Endothelial cell of umbilical vein (primary cell): ENCODE results near the gene PPM1E. TPM values are rescaled to one million over a fixed set of nuclear protein-coding genes. Genes with fewer than 3 reads are reported as not detected.

Experiments used
- BruUV-seq: library from RNA; stranded (reverse); fragments of 400-500 nt; replicated peaks from 2 replicates; lab custom pipeline; 2021; lab: Mats Ljungman, UMichigan
- CTCF ChIA-PET: fragments of 300-600, 350-600 bp; sonication (Branson Sonifier 250); formaldehyde crosslinking; loops from one replicate; lab custom pipeline; 2021; ENCODE audit warnings: antibody characterized with exemption, inconsistent platforms; lab: Charles Lee
- POLR2A ChIA-PET: fragments of 300-600, 350-600 bp; sonication (Branson Sonifier 250); formaldehyde crosslinking; loops from one replicate; lab custom pipeline; 2021; ENCODE audit warnings: antibody characterized with exemption, inconsistent platforms; lab: Charles Lee
- DNase-seq: peaks from one replicate; pipeline ENCODE4 v3.0.0-alpha.2; 2011; ENCODE audit warnings: low read depth, low spot score
- FAIRE-seq: peaks from 2 replicates; lab custom pipeline; 2011; peaks lifted over from hg19 to GRCh38; lab: Jason Lieb, UNC
- H2AFZ ChIP-seq: 2 replicates; pipeline ENCODE4 v1.6.0; 2012; ENCODE audit warnings: low read depth, low read length, control low read depth, inconsistent platforms
- H3K27ac ChIP-seq: 2 replicates; pipeline ENCODE4 v1.5.1; 2011; ENCODE audit warnings: low read depth, mild to moderate bottlenecking, control low read depth, low read length, moderate library complexity; ENCODE audit not compliant: insufficient read depth
- H3K27me3 ChIP-seq, 2 experiments: 2 replicates each; pipeline versions ENCODE4 v1.6.0 to v1.6.1; 2011; ENCODE audit warnings: low read length in 2 of 2, mixed read lengths in 1 of 2; ENCODE audit not compliant: control insufficient read depth in 2 of 2, insufficient read depth in 2 of 2
- H3K36me3 ChIP-seq, 2 experiments: 2 replicates in 1 of 2; 3 replicates in 1 of 2; pipeline ENCODE4 v1.5.1; 2011; ENCODE audit warnings: low read length in 2 of 2, mild to moderate bottlenecking in 1 of 2, moderate library complexity in 1 of 2; ENCODE audit not compliant: control insufficient read depth in 2 of 2, insufficient read depth in 2 of 2; ENCODE audit errors: extremely low read depth in 1 of 2
- H3K4me1 ChIP-seq: 3 replicates; pipeline ENCODE4 v1.5.1; 2011; ENCODE audit warnings: mild to moderate bottlenecking, low read length; ENCODE audit not compliant: control insufficient read depth, insufficient read depth; ENCODE audit errors: extremely low read depth
- H3K4me2 ChIP-seq: 2 replicates; pipeline ENCODE4 v1.6.1; 2011; ENCODE audit warnings: low read length, control low read depth, mixed read lengths; ENCODE audit not compliant: insufficient read depth
- H3K4me3 ChIP-seq, 3 experiments: fragments of 200-600 bp in 1 of 3; sonication (generic), shearing (Covaris generic) in 1 of 3; replicated peaks in 1 of 3; 2 replicates each; pipeline ENCODE4 v1.5.1; 2011 to 2016; ENCODE audit warnings: control low read depth in 3 of 3, low read length in 3 of 3, mild to moderate bottlenecking in 2 of 3, inconsistent platforms in 1 of 3, low read depth in 1 of 3, moderate library complexity in 1 of 3; ENCODE audit not compliant: insufficient read depth in 1 of 3
- H3K79me2 ChIP-seq: 2 replicates; pipeline ENCODE4 v1.6.0; 2012; ENCODE audit warnings: low read length, inconsistent platforms; ENCODE audit not compliant: control insufficient read depth, insufficient read depth
- H3K9ac ChIP-seq: replicated peaks from 2 replicates; pipeline ENCODE3; 2011; ENCODE audit warnings: low read length, control low read depth; ENCODE audit not compliant: insufficient read depth; ENCODE audit errors: extremely low read depth
- H3K9me1 ChIP-seq: replicated peaks from 3 replicates; pipeline ENCODE4 v1.6.0; 2011; ENCODE audit warnings: mild to moderate bottlenecking, low read length; ENCODE audit not compliant: control insufficient read depth, insufficient read depth; ENCODE audit errors: extremely low read depth
- H3K9me3 ChIP-seq: replicated peaks from 2 replicates; pipeline ENCODE4 v1.5.1; 2012; ENCODE audit warnings: low read length, inconsistent platforms; ENCODE audit not compliant: control insufficient read depth, insufficient read depth
- H4K20me1 ChIP-seq: replicated peaks from 2 replicates; pipeline ENCODE3; 2011; ENCODE audit warnings: mild to moderate bottlenecking, low read length; ENCODE audit not compliant: control insufficient read depth, insufficient read depth; ENCODE audit errors: extremely low read depth
- CTCF ChIP-seq, 2 donors: IDR thresholded peaks; 1 replicate in 1 of 2; 2 replicates in 1 of 2; pipeline ENCODE4 v1.5.1; 2011; ENCODE audit warnings: low read length in 2 of 2, mild to moderate bottlenecking in 2 of 2, moderate library complexity in 2 of 2, control low read depth in 1 of 2, inconsistent platforms in 1 of 2, low read depth in 1 of 2; ENCODE audit not compliant: insufficient read depth in 1 of 2; ENCODE audit errors: extremely low read depth in 1 of 2
- EZH2 ChIP-seq: IDR thresholded peaks from 2 replicates; pipeline ENCODE4 v1.6.1; 2012; ENCODE audit warnings: borderline replicate concordance, low read depth, mild to moderate bottlenecking, moderate library complexity, low read length, inconsistent platforms; ENCODE audit not compliant: severe bottlenecking
- FOS ChIP-seq: IDR thresholded peaks from 2 replicates; pipeline ENCODE4 v1.6.1; 2011; ENCODE audit warnings: mild to moderate bottlenecking, low read length, moderate library complexity, borderline replicate concordance; ENCODE audit not compliant: insufficient read depth
- JUN ChIP-seq: IDR thresholded peaks from 2 replicates; pipeline ENCODE4 v1.6.1; 2011; ENCODE audit warnings: borderline replicate concordance, low read depth; ENCODE audit not compliant: insufficient read length, insufficient read depth
- MYC ChIP-seq: IDR thresholded peaks from one replicate; pipeline ENCODE4 v1.6.1; 2011; ENCODE audit warnings: mild to moderate bottlenecking, low read depth, low read length
- POLR2AphosphoS5 ChIP-seq: IDR thresholded peaks from 2 replicates; pipeline ENCODE4 v1.6.1; 2012; ENCODE audit warnings: low read depth, mild to moderate bottlenecking, control low read depth, low read length, moderate library complexity; ENCODE audit not compliant: insufficient read depth
- dilution Hi-C: fragments of 300-500 bp; cut with MboI; formaldehyde crosslinking; loops from one replicate; pipeline ENCODE4 v1.15.0; 2019; ENCODE audit warnings: low sequenced_read_pairs; ENCODE audit not compliant: extremely low pct_ligation_motif_present
- intact Hi-C: fragments of 100-400 bp; cut with micrococcal nuclease; formaldehyde crosslinking; loops from one replicate; pipeline ENCODE4 v1.10.0; 2022
- polyA plus RNA-seq, 4 experiments: library from polyadenylated mRNA; depleted of rRNA in 3 of 4; stranded (reverse) in 3 of 4; unstranded in 1 of 4; fragments of >200 nt; gene quantifications; 2 replicates each; pipeline versions ENCODE4 v1.2.1 to v1.2.3, GENCODE V29; 2011 to 2012; ENCODE audit warnings: missing spikeins in 1 of 4
- total RNA-seq: library from RNA; stranded (reverse); gene quantifications from 2 replicates; pipeline ENCODE4 v1.2.3, GENCODE V29; 2021

Gene PPM1E
- total and polyA plus RNA-seq, 2 donors (not counting 3 experiments of a cell fraction or from before 2014, with no cell fraction given), result 0.01 TPM; not detected in 1

- DNase-seq (no peak), FAIRE-seq (no peak)
- BruUV-seq, result no TSS peak
- H3K4me1 ChIP-seq, result no peaks in the 10 kb centered on the region
- TF ChIP-seq JUN, result no peak
- TF ChIP-seq CTCF (IDR thresholded peaks at IDR 0.05; ENCODE audit: extremely low read depth in 1 of 2, insufficient read depth in 1 of 2, low read depth in 1 of 2, low read length in 2 of 2), result no peak
- no peak for TF ChIP-seq FOS
- no peak for TF ChIP-seq EZH2
- TF ChIP-seq MYC, result no peak
- no peak for TF ChIP-seq POLR2AphosphoS5
- dilution Hi-C loops, result no loop called here
- no peak overlapping the region for H3K4me3 ChIP-seq
- H3K36me3 ChIP-seq, result no peaks in the 10 kb centered on the region
- H3K4me2 ChIP-seq, result no peak overlapping the region
- no peak overlapping the region for H3K27ac ChIP-seq
- no peak overlapping the region for H3K9ac ChIP-seq
- no peaks in the 10 kb centered on the region for H4K20me1 ChIP-seq
- CTCF ChIA-PET, result no interaction called here
- H2AFZ ChIP-seq, result no peak overlapping the region
- no peaks in the 10 kb centered on the region for H3K9me1 ChIP-seq
- POLR2A ChIA-PET, result no interaction called here
- peaks cover 0 to 4% of the 10 kb centered on the region in 2 experiments for H3K27me3 ChIP-seq
- H3K79me2 ChIP-seq, result no peaks in the 10 kb centered on the region
- H3K9me3 ChIP-seq, result no peaks in the 10 kb centered on the region
- intact Hi-C loops, result no loop called here
Measured at GRCh38 chr17:58913552-58913951, 157.9 kb downstream of the PPM1E start.
